ENCODE data around the gene TMEM50B. TPM values are rescaled to one million over a fixed set of nuclear protein-coding genes. Genes with fewer than 3 reads are reported as not detected.
"Not testable (repeated sequence)": the region's sequence is repeated elsewhere in the genome, so short reads cannot be mapped to it uniquely, and the experiment has no call there.

TMEM50B gene
- total and polyA plus RNA-seq, 11 donors = 23.5 to 47.4 (median 31.2) TPM

DNA sequence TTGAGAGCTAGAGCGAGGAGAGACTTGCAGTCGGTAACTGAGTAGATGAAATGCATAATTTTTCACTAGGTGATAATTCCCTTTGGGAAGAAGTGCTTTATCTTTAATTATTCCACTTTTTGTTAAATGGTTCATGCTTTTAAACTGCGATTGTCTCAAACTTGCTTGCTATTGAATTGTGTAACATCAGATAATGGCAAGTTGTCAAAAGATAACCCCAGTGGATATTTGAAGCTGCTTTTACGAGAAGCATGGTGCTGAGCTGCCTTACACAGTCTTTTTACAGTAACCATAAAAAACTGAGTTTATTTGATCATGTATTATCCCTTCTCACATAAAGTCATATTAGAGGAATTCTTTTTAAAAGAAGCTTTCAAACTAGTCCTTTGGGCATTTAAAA, 30.2 kb downstream of the TMEM50B start:
- H3K36me3 ChIP-seq = peaks cover 0 to 80% (median 62%) of the 10 kb centered on the region in 9 donors
- ATAC-seq (no peak), DNase-seq (no peak)
- no peak for TF ChIP-seq POLR2A (IDR thresholded peaks at IDR 0.05)
- TF ChIP-seq, protein P1, sequence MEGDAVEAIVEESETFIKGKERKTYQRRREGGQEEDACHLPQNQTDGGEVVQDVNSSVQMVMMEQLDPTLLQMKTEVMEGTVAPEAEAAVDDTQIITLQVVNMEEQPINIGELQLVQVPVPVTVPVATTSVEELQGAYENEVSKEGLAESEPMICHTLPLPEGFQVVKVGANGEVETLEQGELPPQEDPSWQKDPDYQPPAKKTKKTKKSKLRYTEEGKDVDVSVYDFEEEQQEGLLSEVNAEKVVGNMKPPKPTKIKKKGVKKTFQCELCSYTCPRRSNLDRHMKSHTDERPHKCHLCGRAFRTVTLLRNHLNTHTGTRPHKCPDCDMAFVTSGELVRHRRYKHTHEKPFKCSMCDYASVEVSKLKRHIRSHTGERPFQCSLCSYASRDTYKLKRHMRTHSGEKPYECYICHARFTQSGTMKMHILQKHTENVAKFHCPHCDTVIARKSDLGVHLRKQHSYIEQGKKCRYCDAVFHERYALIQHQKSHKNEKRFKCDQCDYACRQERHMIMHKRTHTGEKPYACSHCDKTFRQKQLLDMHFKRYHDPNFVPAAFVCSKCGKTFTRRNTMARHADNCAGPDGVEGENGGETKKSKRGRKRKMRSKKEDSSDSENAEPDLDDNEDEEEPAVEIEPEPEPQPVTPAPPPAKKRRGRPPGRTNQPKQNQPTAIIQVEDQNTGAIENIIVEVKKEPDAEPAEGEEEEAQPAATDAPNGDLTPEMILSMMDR (IDR thresholded peaks at IDR 0.05) = no peak
- no peaks in the 10 kb centered on the region for H3K9me3 ChIP-seq
- no peak overlapping the region for H3K4me3 ChIP-seq
- H3K4me1 ChIP-seq = peaks cover 0 to 17% (median 4%) of the 10 kb centered on the region in 12 donors
- intact Hi-C loops (cut with DNase I) = loop anchor here (5.0 to 10.0 kb wide), 7 partner anchors 75 to 615 kb away; no protein-coding TSS in a partner anchor
- no peak overlapping the region for H3K27ac ChIP-seq
- no peaks in the 10 kb centered on the region for H3K27me3 ChIP-seq
- WGBS, 4 donors = 80 to 91% (median 88%) methylated on average over 4 of the region's 4 CpGs

DNA sequence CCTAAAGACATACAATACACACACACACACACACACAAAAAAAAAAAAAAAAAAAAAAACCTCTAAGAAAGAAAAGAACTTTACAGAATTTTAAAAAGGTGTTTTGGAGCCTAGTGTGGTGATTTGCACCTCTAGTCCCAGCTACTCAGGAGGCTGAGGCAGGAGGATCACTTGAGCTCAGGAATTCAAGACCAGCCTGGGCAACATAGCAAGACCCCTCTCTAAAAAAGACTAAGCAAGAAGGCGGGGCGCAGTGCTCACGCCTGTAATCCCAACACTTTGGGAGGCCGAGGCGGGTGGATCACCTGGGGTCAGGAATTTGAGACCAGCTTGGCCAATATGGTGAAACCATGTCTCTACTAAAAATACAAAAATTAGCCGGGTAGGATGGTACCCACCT, 33.2 kb downstream of the TMEM50B start:
- H3K27ac ChIP-seq, DNase-seq, H3K4me3 ChIP-seq, H3K27me3 ChIP-seq, ATAC-seq, H3K9me3 ChIP-seq: not testable (repeated sequence)
- peaks cover 0 to 18% (median 12%) of the 10 kb centered on the region in 12 donors for H3K4me1 ChIP-seq
- intact Hi-C loops (cut with DNase I) = loop anchor here (2.0 to 10.0 kb wide), 8 partner anchors 72 to 612 kb away; no protein-coding TSS in a partner anchor
- peaks cover 0 to 61% (median 42%) of the 10 kb centered on the region in 9 donors for H3K36me3 ChIP-seq
- 94 to 98% (median 97%) methylated on average over 6 of the region's 6 CpGs for WGBS, 4 donors

DNA sequence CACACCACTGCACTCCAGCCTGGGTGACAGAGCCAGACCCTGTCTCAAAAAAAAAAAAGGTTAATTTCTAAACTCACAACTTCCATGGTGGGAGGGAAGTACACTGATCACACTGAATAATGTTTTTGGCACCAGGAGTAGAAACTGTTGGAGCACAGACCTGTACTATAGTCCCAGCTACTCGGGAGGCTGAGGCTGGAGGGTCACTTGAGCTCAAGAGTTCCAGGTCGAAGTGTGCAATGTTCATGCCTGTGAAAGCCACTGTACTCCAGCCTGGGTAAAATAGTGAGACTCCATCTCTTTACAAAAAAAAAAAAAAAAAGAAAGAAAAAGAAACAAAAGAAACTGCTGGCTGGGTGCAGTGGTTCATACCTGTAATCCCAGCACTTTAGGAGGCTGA, 35.3 kb downstream of the TMEM50B start:
- intact Hi-C loops (cut with DNase I) = loop anchor here in 9 of 10 donors (2.0 to 10.0 kb wide), 10 partner anchors 70 to 610 kb away; no protein-coding TSS in a partner anchor
- ATAC-seq (no peak), DNase-seq (no peak)
- H3K27ac ChIP-seq = peak overlapping the region in 5 of 12 donors; percentile 0 to 60 (median 8)
- H3K36me3 ChIP-seq = peaks cover 0 to 49% (median 25%) of the 10 kb centered on the region in 9 donors
- H3K4me1 ChIP-seq = peaks cover 0 to 26% (median 13%) of the 10 kb centered on the region in 12 donors
- 36 to 68% (median 49%) methylated on average over 2 of the region's 2 CpGs for WGBS, 4 donors
- TF ChIP-seq, protein P1 (IDR thresholded peaks at IDR 0.05) = no peak
- no peak for TF ChIP-seq POLR2A (IDR thresholded peaks at IDR 0.05)
- H3K27me3 ChIP-seq = no peaks in the 10 kb centered on the region
- no peaks in the 10 kb centered on the region for H3K9me3 ChIP-seq
- H3K4me3 ChIP-seq = no peak overlapping the region

DNA sequence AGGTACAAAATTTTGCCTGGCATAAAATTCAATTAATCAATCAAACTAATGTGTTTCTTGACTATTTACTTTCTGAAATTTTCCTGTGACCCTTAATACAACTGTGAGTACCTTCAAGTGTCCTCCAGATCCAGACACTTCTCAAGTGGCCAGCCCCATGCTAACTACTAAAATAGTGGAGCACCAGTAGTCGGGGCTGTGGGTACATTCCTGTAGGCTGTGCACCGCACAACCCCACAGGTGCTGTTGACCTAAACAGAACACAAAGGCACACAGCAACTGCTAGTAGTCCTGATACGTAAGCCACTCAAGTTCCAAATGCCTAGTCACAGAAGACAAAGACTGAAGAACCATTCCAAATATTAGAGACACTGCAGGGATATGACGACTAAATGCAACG, 36.6 kb downstream of the TMEM50B start:
- peaks cover 0 to 49% (median 26%) of the 10 kb centered on the region in 9 donors for H3K36me3 ChIP-seq
- intact Hi-C loops (cut with DNase I) = loop anchor here in 9 of 10 donors (2.0 to 10.0 kb wide), 9 partner anchors 68 to 608 kb away; no protein-coding TSS in a partner anchor
- ATAC-seq = peak in 1 of 4 donors; percentile 49

More for the DNA sequence above, 36.6 kb downstream of the TMEM50B start:
- peak overlapping the region in 3 of 12 donors; percentile 49 to 71 (median 60) for H3K27ac ChIP-seq
- no peak for DNase-seq
- no peaks in the 10 kb centered on the region for H3K27me3 ChIP-seq
- TF ChIP-seq POLR2A (IDR thresholded peaks at IDR 0.05) = no peak
- TF ChIP-seq, protein P1 (IDR thresholded peaks at IDR 0.05) = no peak
- no peaks in the 10 kb centered on the region for H3K9me3 ChIP-seq
- WGBS, 4 donors = 72 to 78% (median 74%) methylated on average over 5 of the region's 5 CpGs
- peaks cover 0 to 26% (median 13%) of the 10 kb centered on the region in 12 donors for H3K4me1 ChIP-seq
- no peak overlapping the region for H3K4me3 ChIP-seq
